CD14-positive monocyte (primary cell): ENCODE results near the gene STK32B. TPM values are rescaled to one million over a fixed set of nuclear protein-coding genes. Genes with fewer than 3 reads are reported as not detected.

ENCODE experiments used
- DNase-seq, 3 donors: peaks; one replicate each; pipeline ENCODE4 v3.0.0-alpha.2; 2011 to 2022
- H2AFZ ChIP-seq: 2 replicates; pipeline ENCODE4 v1.6.0; 2012; ENCODE audit warnings: mild to moderate bottlenecking, low read depth, low read length, inconsistent platforms; ENCODE audit not compliant: insufficient read depth, poor library complexity, severe bottlenecking
- H3K27ac ChIP-seq, 2 donors: 1 replicate in 1 of 2; 2 replicates in 1 of 2; pipeline ENCODE4 v1.5.1; 2012 to 2013; ENCODE audit warnings: low read length in 2 of 2, control low read depth in 1 of 2, inconsistent platforms in 1 of 2, low read depth in 1 of 2, mild to moderate bottlenecking in 1 of 2
- H3K27me3 ChIP-seq, 2 donors: one replicate each; pipeline versions ENCODE4 v1.6.0 to v1.6.1; 2011 to 2013; ENCODE audit warnings: low read length in 2 of 2; ENCODE audit not compliant: control insufficient read depth in 2 of 2, insufficient read depth in 2 of 2
- H3K36me3 ChIP-seq, 2 donors: replicated peaks in 1 of 2; 1 replicate in 1 of 2; 2 replicates in 1 of 2; pipeline versions ENCODE4 v1.5.1 to v1.6.1; 2012 to 2013; ENCODE audit warnings: low read length in 2 of 2, control low read depth in 1 of 2, inconsistent platforms in 1 of 2, mild to moderate bottlenecking in 1 of 2; ENCODE audit not compliant: insufficient read depth in 2 of 2, control insufficient read depth in 1 of 2
- H3K4me1 ChIP-seq, 2 donors: 1 replicate in 1 of 2; 2 replicates in 1 of 2; pipeline versions ENCODE4 v1.5.1 to v1.6.1; 2012 to 2013; ENCODE audit warnings: low read length in 2 of 2, control low read depth in 1 of 2, inconsistent platforms in 1 of 2, mild to moderate bottlenecking in 1 of 2, moderate library complexity in 1 of 2; ENCODE audit not compliant: insufficient read depth in 2 of 2, control insufficient read depth in 1 of 2
- H3K4me2 ChIP-seq: replicated peaks from 2 replicates; pipeline ENCODE3; 2012; ENCODE audit warnings: low read length, moderate library complexity, mild to moderate bottlenecking; ENCODE audit not compliant: poor library complexity, severe bottlenecking; ENCODE audit errors: extremely low read depth
- H3K4me3 ChIP-seq, 3 experiments: fragments of 200-600 bp in 1 of 3; sonication (generic) in 1 of 3; replicated peaks in 1 of 3; 1 replicate in 2 of 3; 2 replicates in 1 of 3; pipeline ENCODE4 v1.5.1; 2011 to 2013; ENCODE audit warnings: low read length in 3 of 3, mild to moderate bottlenecking in 3 of 3, control low read depth in 2 of 3, low read depth in 2 of 3, inconsistent platforms in 1 of 3, moderate library complexity in 1 of 3
- H3K79me2 ChIP-seq: 2 replicates; pipeline ENCODE4 v1.6.0; 2012; ENCODE audit warnings: mild to moderate bottlenecking, control low read depth, inconsistent platforms, low read length, moderate library complexity; ENCODE audit not compliant: insufficient read depth
- H3K9ac ChIP-seq: 2 replicates; pipeline ENCODE4 v1.6.0; 2017; ENCODE audit warnings: low read length, mild to moderate bottlenecking; ENCODE audit not compliant: insufficient read depth, poor library complexity, severe bottlenecking
- H3K9me3 ChIP-seq, 2 donors: replicated peaks in 1 of 2; 1 replicate in 1 of 2; 2 replicates in 1 of 2; pipeline versions ENCODE4 v1.5.1 to v1.6.1; 2012 to 2013; ENCODE audit warnings: low read length in 2 of 2, control low read depth in 1 of 2; ENCODE audit not compliant: control insufficient read depth in 1 of 2, insufficient read depth in 1 of 2
- H4K20me1 ChIP-seq: 2 replicates; pipeline ENCODE4 v1.6.0; 2012; ENCODE audit warnings: mild to moderate bottlenecking, low read length, control low read depth, moderate library complexity; ENCODE audit not compliant: insufficient read depth
- H3K27ac Mint-ChIP-seq, 7 donors: one replicate each; pipeline ENCODE4 v1.8.0; 2020; ENCODE audit warnings: mild to moderate bottlenecking in 7 of 7, mixed read lengths in 7 of 7, moderate library complexity in 6 of 7, inconsistent platforms in 2 of 7
- H3K27me3 Mint-ChIP-seq, 3 donors: one replicate each; pipeline ENCODE4 v1.8.0; 2021 to 2022; ENCODE audit warnings: low read depth in 3 of 3, mild to moderate bottlenecking in 3 of 3, mixed read lengths in 3 of 3, moderate library complexity in 3 of 3, inconsistent platforms in 1 of 3
- H3K36me3 Mint-ChIP-seq, 2 donors: one replicate each; pipeline ENCODE4 v1.8.0; 2020; ENCODE audit warnings: mixed read lengths in 2 of 2, inconsistent platforms in 1 of 2, mild to moderate bottlenecking in 1 of 2
- H3K4me1 Mint-ChIP-seq: one replicate; pipeline ENCODE4 v1.8.0; 2020; ENCODE audit warnings: mild to moderate bottlenecking, mixed read lengths
- H3K4me3 Mint-ChIP-seq, 2 donors: one replicate each; pipeline ENCODE4 v1.8.0; 2020; ENCODE audit warnings: mild to moderate bottlenecking in 2 of 2, mixed read lengths in 2 of 2, moderate library complexity in 1 of 2
- H3K9me3 Mint-ChIP-seq, 7 donors: one replicate each; pipeline ENCODE4 v1.8.0; 2020 to 2022; ENCODE audit warnings: mixed read lengths in 7 of 7, mild to moderate bottlenecking in 6 of 7, moderate library complexity in 6 of 7, inconsistent platforms in 2 of 7
- CTCF ChIP-seq: fragments of 200-600 bp; IDR thresholded peaks from one replicate; pipeline ENCODE4 v1.8.0; 2022; ENCODE audit warnings: antibody characterized with exemption, mild to moderate bottlenecking
- WGBS: methylation state at CpG from one replicate; pipeline ENCODE4 v1.1.5; 2013; ENCODE audit warnings: missing lambda C conversion rate; ENCODE audit not compliant: insufficient coverage; 5-methylcytosine and 5-hydroxymethylcytosine counted together
- intact Hi-C, 2 donors: fragments of 100-400 bp; cut with micrococcal nuclease; formaldehyde crosslinking; loops; one replicate each; pipeline versions ENCODE4 v1.15.0 to v1.15.1; 2023
- polyA plus RNA-seq, 3 donors: library from polyadenylated mRNA; depleted of rRNA in 1 of 3; unstranded in 2 of 3; stranded (reverse) in 1 of 3; fragments of 300-500 nt in 2 of 3; fragments of >200 nt in 1 of 3; fragmentation: Illumina TruSeq in 2 of 3; gene quantifications; 1 replicate in 2 of 3; 2 replicates in 1 of 3; pipeline ENCODE4 v1.2.3, GENCODE V29; 2012 to 2021

STK32B gene
- polyA plus RNA-seq, 3 donors: 0.61 to 1.7 (median 0.75) TPM

- Mint-ChIP-seq H3K36me3 (no peaks in the 10 kb centered on the region), H3K4me3 (no peak overlapping the region), H3K27ac (no peak overlapping the region), H3K27me3 (peaks cover 2% of the 10 kb centered on the region in 3 donors), H3K4me1 (no peaks in the 10 kb centered on the region), H3K9me3 (peaks cover 0 to 10% (median 7%) of the 10 kb centered on the region in 7 donors)
- H3K4me1 ChIP-seq: no peaks in the 10 kb centered on the region
- peaks cover 0 to 9% of the 10 kb centered on the region in 2 donors for H3K9me3 ChIP-seq
- TF ChIP-seq CTCF: no peak
- no peaks in the 10 kb centered on the region for H3K79me2 ChIP-seq
- no peaks in the 10 kb centered on the region for H3K36me3 ChIP-seq
- no peaks in the 10 kb centered on the region for H4K20me1 ChIP-seq
- H3K27me3 ChIP-seq: no peaks in the 10 kb centered on the region
- intact Hi-C loops: no loop called here
- no CpG with 5 or more reads among the region's 2 CpGs for WGBS
- DNase-seq: no peak
- H3K9ac ChIP-seq: no peak overlapping the region
- no peak overlapping the region for H3K4me3 ChIP-seq
- H3K4me2 ChIP-seq: no peak overlapping the region
- H2AFZ ChIP-seq: no peak overlapping the region
- H3K27ac ChIP-seq: no peak overlapping the region
Measured at GRCh38 chr4:5539584-5539983, 488.3 kb downstream of the STK32B start.

GRCh38 chr4:5541169-5541568 is 489.9 kb downstream of the STK32B start:
- Mint-ChIP-seq H3K27ac (peak overlapping the region in 1 of 7 donors; percentile 64), H3K9me3 (no peaks in the 10 kb centered on the region), H3K4me1 (no peaks in the 10 kb centered on the region), H3K36me3 (no peaks in the 10 kb centered on the region), H3K4me3 (no peak overlapping the region), H3K27me3 (peaks cover 1 to 3% (median 2%) of the 10 kb centered on the region in 3 donors)
- Histone ChIP-seq H3K4me1 (no peaks in the 10 kb centered on the region), H3K27ac (no peak overlapping the region), H2AFZ (no peak overlapping the region), H3K9ac (no peak overlapping the region), H3K4me2 (no peak overlapping the region), H4K20me1 (no peaks in the 10 kb centered on the region), H3K4me3 (no peak overlapping the region), H3K9me3 (no peaks in the 10 kb centered on the region), H3K27me3 (no peaks in the 10 kb centered on the region), H3K36me3 (no peaks in the 10 kb centered on the region), H3K79me2 (no peaks in the 10 kb centered on the region)
- intact Hi-C loops: no loop called here
- TF ChIP-seq CTCF: no peak
- 100% methylated on average over 1 of the region's 10 CpGs for WGBS
- DNase-seq: no peak
